Measurements from ENCODE around the gene FOCAD. TPM values are rescaled to one million over a fixed set of nuclear protein-coding genes. Genes with fewer than 3 reads are reported as not detected.

The FOCAD gene
- total and polyA plus RNA-seq, 7 experiments from 2014 or later = 12.8 to 33.7 (median 18.3) TPM

- ChIA-PET POLR2A (interaction anchor here (1.0 kb wide), 2 partner anchors 11 to 12 kb away, joined by 3 to 4 read pairs; partner anchors contain the start of gene HACD4), CTCF (no interaction called here)
- no peak overlapping the region for H3K4me3 Mint-ChIP-seq
- no peaks in the 10 kb centered on the region for H3K4me1 ChIP-seq (ENCODE audit: control insufficient read depth in 2 of 2, insufficient read depth in 2 of 2, low read length in 2 of 2)
- H3K9me3 ChIP-seq (ENCODE audit: control insufficient read depth in 2 of 3, low read length in 3 of 3) = no peaks in the 10 kb centered on the region
- H3K27me3 Mint-ChIP-seq = peaks cover 0 to 2% (median 0%) of the 10 kb centered on the region in 5 donors
- no peak for DNase-seq
- H3K4me1 Mint-ChIP-seq = peaks cover 7 to 17% (median 12%) of the 10 kb centered on the region in 7 donors
- H3K36me3 ChIP-seq (ENCODE audit: control insufficient read depth in 2 of 3, insufficient read depth in 3 of 3, low read length in 3 of 3) = no peaks in the 10 kb centered on the region
- peaks cover 0 to 2% (median 0%) of the 10 kb centered on the region in 11 donors for H3K9me3 Mint-ChIP-seq
- intact Hi-C loops (cut with micrococcal nuclease) = no loop called here
- no peak overlapping the region for H3K4me3 ChIP-seq (ENCODE audit: low read length)
- no peak overlapping the region for H3K27ac Mint-ChIP-seq
- H3K27me3 ChIP-seq (ENCODE audit: control insufficient read depth in 2 of 2, insufficient read depth in 2 of 2, low read length in 2 of 2) = no peaks in the 10 kb centered on the region
- H3K36me3 Mint-ChIP-seq = peaks cover 0 to 3% (median 0%) of the 10 kb centered on the region in 5 donors
- no peak for ATAC-seq
- no peak overlapping the region for H3K27ac ChIP-seq (ENCODE audit: low read depth, low read length)
Measured at GRCh38 chr9:21042466-21042865, 358.4 kb downstream of the FOCAD start.

GRCh38 chr9:21043841-21044240 is 359.8 kb downstream of the FOCAD start:
- H3K4me3 Mint-ChIP-seq = no peak overlapping the region
- Histone ChIP-seq H3K4me1 (ENCODE audit: control insufficient read depth in 2 of 2, insufficient read depth in 2 of 2, low read length in 2 of 2) (no peaks in the 10 kb centered on the region), H3K4me3 (ENCODE audit: low read length) (no peak overlapping the region), H3K27ac (ENCODE audit: low read depth, low read length) (no peak overlapping the region), H3K36me3 (ENCODE audit: control insufficient read depth in 2 of 3, insufficient read depth in 3 of 3, low read length in 3 of 3) (no peaks in the 10 kb centered on the region), H3K9me3 (ENCODE audit: control insufficient read depth in 2 of 3, low read length in 3 of 3) (no peaks in the 10 kb centered on the region), H3K27me3 (ENCODE audit: control insufficient read depth in 2 of 2, insufficient read depth in 2 of 2, low read length in 2 of 2) (no peaks in the 10 kb centered on the region)
- H3K36me3 Mint-ChIP-seq = peaks cover 0 to 3% (median 0%) of the 10 kb centered on the region in 5 donors
- ATAC-seq (no peak), DNase-seq (no peak)
- CTCF ChIA-PET = no interaction called here
- intact Hi-C loops (cut with micrococcal nuclease) = no loop called here
- H3K27ac Mint-ChIP-seq = no peak overlapping the region
- peaks cover 0 to 2% (median 0%) of the 10 kb centered on the region in 11 donors for H3K9me3 Mint-ChIP-seq
- H3K27me3 Mint-ChIP-seq = peaks cover 0 to 4% (median 0%) of the 10 kb centered on the region in 5 donors
- POLR2A ChIA-PET = no interaction called here
- peaks cover 9 to 15% (median 13%) of the 10 kb centered on the region in 7 donors for H3K4me1 Mint-ChIP-seq

Small RNA genes lying within 50 kb of the gene (microRNA-seq; reads per million reads assigned to microRNA genes)
- 4.7 reads per million for gene MIR491 (ENCODE audit: borderline microRNAs expressed)

Other genes with a start within 250 kb of the FOCAD start
- 10 to 100 TPM; 40.9 to 85.3 (median 71.3) TPM for gene MLLT3, start 61.8 kb upstream of the FOCAD start, total RNA-seq
- 10 to 100 TPM; 62.6 to 64.8 TPM for gene MLLT3, start 61.8 kb upstream of the FOCAD start, polyA plus RNA-seq